K562 (cell line): ENCODE data around the gene RAB4B. TPM values are rescaled to one million over a fixed set of nuclear protein-coding genes. Genes with fewer than 3 reads are reported as not detected.

Experiments
- CBFA2T2 ChIP-seq: fragments of 450-650 bp; conservative IDR thresholded peaks from 2 replicates; pipeline ENCODE4 v1.6.1; 2017; ENCODE audit warnings: mild to moderate bottlenecking
- CCNT2 ChIP-seq: IDR thresholded peaks from 2 replicates; pipeline ENCODE4 v1.6.1; 2011; ENCODE audit warnings: borderline replicate concordance, low read depth, mild to moderate bottlenecking, moderate library complexity, mixed read lengths, low read length; ENCODE audit not compliant: insufficient read length; ENCODE audit errors: extremely low read depth
- CTBP1 ChIP-seq: fragments of 450-650 bp; IDR thresholded peaks from 2 replicates; pipeline ENCODE4 v1.6.1; 2016; ENCODE audit warnings: borderline replicate concordance
- CXXC5 ChIP-seq: fragments of 250-450 bp; sonication (Bioruptor Pico); IDR thresholded peaks from 2 replicates; pipeline ENCODE4 v1.8.0; 2022; ENCODE audit warnings: inconsistent platforms, mild to moderate bottlenecking, moderate library complexity
- DACH1 ChIP-seq: fragments of 450-650 bp; IDR thresholded peaks from 2 replicates; pipeline ENCODE4 v1.6.1; 2018; ENCODE audit not compliant: partially characterized antibody
- GTF2F1 ChIP-seq: IDR thresholded peaks from 2 replicates; pipeline ENCODE4 v1.6.1; 2011; ENCODE audit warnings: low read depth, low read length, improper control_type of control experiment
- HDAC2 ChIP-seq: fragments of 450-650 bp; IDR thresholded peaks from 2 replicates; pipeline ENCODE4 v1.6.1; 2016; ENCODE audit warnings: mild to moderate bottlenecking
- MAZ ChIP-seq, 2 experiments: fragments of 450-650 bp in 1 of 2; sonication (generic) in 1 of 2; formaldehyde crosslinking; IDR thresholded peaks in 1 of 2; conservative IDR thresholded peaks in 1 of 2; 2 replicates each; pipeline versions ENCODE4 v1.4.0 to v1.5.0; 2020; ENCODE audit warnings: mild to moderate bottlenecking in 1 of 2, missing genetic modification reagents in 1 of 2
- MYC ChIP-seq, 2 experiments: fragments of 250-450 bp in 1 of 2; sonication (Bioruptor Pico) in 1 of 2; IDR thresholded peaks; 2 replicates each; pipeline versions ENCODE4 v1.5.1 to v1.6.1; 2012 to 2021; ENCODE audit warnings: low read depth in 2 of 2, borderline replicate concordance in 1 of 2, improper control_type of control experiment in 1 of 2, low read length in 1 of 2, mild to moderate bottlenecking in 1 of 2, moderate library complexity in 1 of 2
- NEUROD1 ChIP-seq: fragments of 150-350 bp; IDR thresholded peaks from 2 replicates; pipeline ENCODE4 v1.6.1; 2014; ENCODE audit warnings: borderline replicate concordance, low read length, low read depth; ENCODE audit not compliant: partially characterized antibody
- PML ChIP-seq: IDR thresholded peaks from 2 replicates; pipeline ENCODE4 v1.6.1; 2012; ENCODE audit warnings: low read length, inconsistent platforms
- PRPF4 ChIP-seq: fragments of 200-400 bp; formaldehyde crosslinking; IDR thresholded peaks from one replicate; pipeline ENCODE4 v1.6.1; 2017; ENCODE audit warnings: low read length, low read depth, mild to moderate bottlenecking; ENCODE audit not compliant: insufficient read depth, poor library complexity, severe bottlenecking
- RFX1 ChIP-seq: fragments of 450-650 bp; IDR thresholded peaks from 2 replicates; pipeline ENCODE4 v1.6.1; 2016; ENCODE audit warnings: mild to moderate bottlenecking, moderate library complexity
- SRF ChIP-seq, 2 experiments: fragments of 250-450, 450-650 bp in 1 of 2; sonication (Bioruptor Pico) in 1 of 2; sonication (generic) in 1 of 2; formaldehyde crosslinking; IDR thresholded peaks; 2 replicates each; pipeline versions ENCODE4 v1.5.0 to v1.5.1; 2020 to 2022; ENCODE audit warnings: mild to moderate bottlenecking in 1 of 2, missing genetic modification reagents in 1 of 2
- TBP ChIP-seq: optimal IDR thresholded peaks from 2 replicates; pipeline ENCODE3; 2011; ENCODE audit warnings: low read depth, low read length, improper control_type of control experiment
- TFAP4 ChIP-seq: sonication (generic); formaldehyde crosslinking; IDR thresholded peaks from 2 replicates; pipeline ENCODE4 v1.8.0; 2022; ENCODE audit warnings: missing genetic modification reagents, mild to moderate bottlenecking, moderate library complexity, borderline replicate concordance
- THRB ChIP-seq: fragments of 450-650 bp; formaldehyde crosslinking; conservative IDR thresholded peaks from 2 replicates; pipeline ENCODE4 v1.4.0; 2022; ENCODE audit warnings: mild to moderate bottlenecking, missing genetic modification characterization
- YY1 ChIP-seq, 3 experiments: IDR thresholded peaks; 2 replicates each; pipeline ENCODE4 v1.6.1; 2011; ENCODE audit warnings: low read length in 2 of 3, mild to moderate bottlenecking in 2 of 3, moderate library complexity in 2 of 3, borderline replicate concordance in 1 of 3, control low read depth in 1 of 3, low read depth in 1 of 3; ENCODE audit not compliant: insufficient read depth in 3 of 3, insufficient replicate concordance in 2 of 3, control insufficient read depth in 1 of 3, insufficient read length in 1 of 3; ENCODE audit errors: extremely low read depth in 1 of 3
- ZBTB1 ChIP-seq: sonication (generic); formaldehyde crosslinking; IDR thresholded peaks from 2 replicates; pipeline ENCODE4 v1.8.1; 2023; ENCODE audit warnings: missing genetic modification reagents, low read depth, mild to moderate bottlenecking, borderline replicate concordance
- ZBTB26 ChIP-seq: fragments of 450-650 bp; formaldehyde crosslinking; IDR thresholded peaks from 2 replicates; pipeline ENCODE4 v1.4.0; 2022; ENCODE audit warnings: missing genetic modification characterization
- ZNF140 ChIP-seq: fragments of 250-450 bp; sonication (Bioruptor Pico); IDR thresholded peaks from 2 replicates; pipeline ENCODE4 v1.8.0; 2021; ENCODE audit warnings: moderate library complexity, mild to moderate bottlenecking, inconsistent platforms
- ZNF561 ChIP-seq: fragments of 450-650 bp; formaldehyde crosslinking; conservative IDR thresholded peaks from 2 replicates; pipeline ENCODE4 v1.4.0; 2020; ENCODE audit warnings: mild to moderate bottlenecking, moderate library complexity
- polyA plus RNA-seq, 8 experiments: library from polyadenylated mRNA; depleted of rRNA in 4 of 8; stranded (reverse) in 5 of 8; unstranded in 3 of 8; fragments of >200 nt; fragmentation: Nextera tagmentation in 2 of 8; fragmentation: Illumina TruSeq in 1 of 8; extraction: Ambion mirVana in 2 of 8; extraction: Trizol in 1 of 8; gene quantifications; 2 replicates each; pipeline versions ENCODE4 v1.2.1 to v1.2.3, GENCODE V29; 2011 to 2014; ENCODE audit warnings: inconsistent platforms in 1 of 8, missing spikeins in 1 of 8
- total RNA-seq, 7 experiments: library from RNA; depleted of rRNA in 6 of 7; stranded (reverse); fragments of >200 nt in 6 of 7; fragmentation: Illumina TruSeq in 2 of 7; extraction: Trizol in 2 of 7; gene quantifications; 2 replicates each; pipeline versions ENCODE4 v1.2.1 to v1.2.3, GENCODE V29; 2011 to 2021; ENCODE audit warnings: low replicate concordance in 1 of 7

The RAB4B gene
- total and polyA plus RNA-seq, 9 of the 15 experiments (the other 6 are each of a cell fraction or from before 2014, with no cell fraction given), result 0.28 to 20.4 (median 9.0) TPM

- TF ChIP-seq ZBTB1 (CRISPR knock-in tag) (no peak), PRPF4 (peak; percentile 38), SRF (CRISPR knock-in tag; IDR thresholded peaks at IDR 0.05) (peak in 1 of 2 experiments; percentile 65; a peak in 2 of 4 replicates), MAZ (CRISPR knock-in tag; conservative IDR thresholded peaks at IDR 0.05 in 1 of 2, IDR thresholded peaks at IDR 0.05 in 1 of 2) (peak; percentile 94), RFX1 (no peak), HDAC2 (peak; percentile 18), ZNF561 (CRISPR knock-in tag) (no peak), NEUROD1 (no peak), TBP (peak; percentile 71), YY1 (IDR thresholded peaks at IDR 0.05; ENCODE audit: borderline replicate concordance in 1 of 3, control insufficient read depth in 1 of 3, extremely low read depth in 1 of 3, insufficient read depth in 3 of 3, insufficient read length in 1 of 3, insufficient replicate concordance in 2 of 3, low read depth in 1 of 3, low read length in 2 of 3) (peak in 2 of 3 experiments; percentile 47 to 56), CXXC5 (peak; percentile 93), PML (0 out of 2 replicates have a peak, but pooled peaks have one; percentile 14), CCNT2 (peak; percentile 85), THRB (CRISPR knock-in tag) (no peak), ZNF140 (CRISPR knock-in tag) (no peak), ZBTB26 (CRISPR knock-in tag) (no peak), TFAP4 (CRISPR knock-in tag) (peak; percentile 23; the same call in 1 of the 2 replicates), DACH1 (no peak), CTBP1 (peak; percentile 32; the same call in 1 of the 2 replicates), CBFA2T2 (no peak), MYC (IDR thresholded peaks at IDR 0.05; ENCODE audit: low read depth, low read length) (peak; percentile 66), MYC (CRISPR knock-in tag; IDR thresholded peaks at IDR 0.05; ENCODE audit: borderline replicate concordance, low read depth) (no peak), GTF2F1 (0 out of 2 replicates have a peak, but pooled peaks have one; percentile 29)
These were observed 20.9 kb downstream of the RAB4B start, which contains the start of gene EGLN2 (continued) for GRCh38 chr19:40798683-40799557.
